Spleen (tissue), 11 donors: ENCODE measurements around the gene RPL35. TPM values are rescaled to one million over a fixed set of nuclear protein-coding genes. Genes with fewer than 3 reads are reported as not detected.

Experiments used
- DNase-seq: peaks from one replicate; pipeline ENCODE4 v3.0.0-alpha.2; 2020
- H3K27ac ChIP-seq, 8 donors: fragments of 200-600 bp; sonication (generic) in 7 of 8; 1 replicate in 4 of 8; 2 replicates in 4 of 8; pipeline versions ENCODE4 v1.5.0 to v1.8.0; 2016 to 2021; ENCODE audit warnings: inconsistent platforms in 4 of 8, mild to moderate bottlenecking in 4 of 8, moderate library complexity in 1 of 8
- H3K27me3 ChIP-seq, 7 donors: fragments of 200-600 bp; sonication (generic) in 6 of 7; replicated peaks in 1 of 7; 1 replicate in 4 of 7; 2 replicates in 3 of 7; pipeline versions ENCODE4 v1.5.0 to v1.8.0; 2016 to 2021; ENCODE audit warnings: inconsistent platforms in 3 of 7, mild to moderate bottlenecking in 1 of 7
- H3K36me3 ChIP-seq, 6 donors: fragments of 200-600 bp; sonication (generic) in 5 of 6; 1 replicate in 4 of 6; 2 replicates in 2 of 6; pipeline versions ENCODE4 v1.5.0 to v1.8.0; 2016 to 2021; ENCODE audit warnings: inconsistent platforms in 2 of 6
- H3K4me1 ChIP-seq, 6 donors: fragments of 200-600 bp; sonication (generic) in 5 of 6; 1 replicate in 3 of 6; 2 replicates in 3 of 6; pipeline versions ENCODE4 v1.5.0 to v1.8.0; 2016 to 2021; ENCODE audit warnings: inconsistent platforms in 3 of 6
- H3K4me3 ChIP-seq, 8 donors: fragments of 200-600 bp; sonication (generic) in 7 of 8; 1 replicate in 4 of 8; 2 replicates in 4 of 8; pipeline versions ENCODE4 v1.5.0 to v1.8.0; 2016 to 2021; ENCODE audit warnings: inconsistent platforms in 4 of 8, mild to moderate bottlenecking in 4 of 8, moderate library complexity in 2 of 8
- H3K9me3 ChIP-seq, 8 donors: fragments of 200-600 bp; sonication (generic) in 7 of 8; 1 replicate in 4 of 8; 2 replicates in 4 of 8; pipeline versions ENCODE4 v1.5.0 to v1.8.0; 2016 to 2021; ENCODE audit warnings: inconsistent platforms in 4 of 8
- CTCF ChIP-seq, 11 experiments: fragments of 200-600 bp in 7 of 11; fragments of 450-650 bp in 4 of 11; sonication (generic) in 4 of 11; IDR thresholded peaks in 8 of 11; conservative IDR thresholded peaks in 3 of 11; 1 replicate in 7 of 11; 2 replicates in 4 of 11; pipeline versions ENCODE4 v1.4.0 to v1.8.0; 2016 to 2021; ENCODE audit warnings: antibody characterized with exemption in 11 of 11, inconsistent platforms in 4 of 11, mild to moderate bottlenecking in 1 of 11
- POLR2A ChIP-seq, 3 donors: fragments of 450-650 bp; IDR thresholded peaks; one replicate each; pipeline ENCODE4 v1.5.1; 2017; ENCODE audit warnings: antibody characterized with exemption in 3 of 3, mild to moderate bottlenecking in 1 of 3
- POLR2AphosphoS5 ChIP-seq, 3 donors: sonication (generic); formaldehyde crosslinking; IDR thresholded peaks; one replicate each; pipeline ENCODE4 v1.5.1; 2017; ENCODE audit warnings: antibody characterized with exemption in 3 of 3
- WGBS, 5 donors: extraction: QIAGEN DNeasy Blood & Tissue Kit in 3 of 5; methylation state at CpG; one replicate each; pipeline versions ENCODE4 v1.1.5 to v1.1.7; 2013 to 2018; 5-methylcytosine and 5-hydroxymethylcytosine counted together
- intact Hi-C: fragments of 100-400 bp; cut with DNase I; formaldehyde crosslinking; loops from one replicate; pipeline ENCODE4 v1.15.0; 2023; ENCODE audit warnings: low total_unique reads
- polyA plus RNA-seq, 3 donors: library from polyadenylated mRNA; stranded (reverse); fragments of 200-250 nt; gene quantifications; one replicate each; pipeline ENCODE4 v1.2.1, GENCODE V29; 2013
- total RNA-seq, 7 donors: library from RNA; depleted of rRNA in 3 of 7; stranded (reverse); fragments of >200 nt in 3 of 7; fragmentation: NEBNext Ultra II Directional in 4 of 7; extraction: Animal tissue kit (Norgen Biotek cat#: 25700) in 4 of 7; gene quantifications; one replicate each; pipeline versions ENCODE4 v1.1.0 to v1.2.1, GENCODE V29; 2016 to 2021
- donor health status: healthy with polysubstance abuse.
- donor health status: DM: no; HTN: no; CAD: no; lungs with moderate emphysema.
- donor health status: DM: no; HTN: no; CAD: no.
- donor health status: Bipolar disorder and iron deficiency.
- donor health status: healthy.
- donor health status: DM: no; HTN: no; CAD: no.
- donor health status: DM: yes; HTN: yes; CAD: no.

RPL35 gene
- total and polyA plus RNA-seq, 10 donors: 873 to 8,208 (median 1,050) TPM

GRCh38 chr9:124868511-124869465 lies 7.0 kb upstream of the RPL35 start:
- peaks cover 0 to 27% (median 6%) of the 10 kb centered on the region in 6 donors for H3K36me3 ChIP-seq
- intact Hi-C loops: no loop called here
- WGBS, 5 donors: 0% methylated on average over 19 to 101 of the region's 101 CpGs
- peaks cover 42 to 65% (median 52%) of the 10 kb centered on the region in 6 donors for H3K4me1 ChIP-seq
- TF ChIP-seq POLR2AphosphoS5 (IDR thresholded peaks at IDR 0.05) (peak; percentile 95 to 97 (median 96)), CTCF (IDR thresholded peaks at IDR 0.05 in 8 of 11, conservative IDR thresholded peaks at IDR 0.05 in 3 of 11) (peak in 3 of 11 experiments; percentile 10 to 23 (median 12)), POLR2A (IDR thresholded peaks at IDR 0.05) (peak in 2 of 3 donors; percentile 68 to 93)
- H3K9me3 ChIP-seq: no peaks in the 10 kb centered on the region
- peak overlapping the region; percentile 84 to 98 (median 96) for H3K27ac ChIP-seq
- no peaks in the 10 kb centered on the region for H3K27me3 ChIP-seq
- peak overlapping the region; percentile 78 to 99 (median 94) for H3K4me3 ChIP-seq
- peak; percentile 96 for DNase-seq

- H3K4me3 ChIP-seq: no peak overlapping the region
Observed at GRCh38 chr9:124863371-124863871, 1.7 kb upstream of the RPL35 start.

GRCh38 chr9:124860582-124861341 lies 995 bp downstream of the RPL35 start:
- WGBS, 5 donors: 9 to 17% (median 12%) methylated on average over 12 of the region's 12 CpGs
- no peaks in the 10 kb centered on the region for H3K27me3 ChIP-seq
- intact Hi-C loops: no loop called here
- peaks cover 30 to 61% (median 50%) of the 10 kb centered on the region in 6 donors for H3K4me1 ChIP-seq
- H3K4me3 ChIP-seq: peak overlapping the region; percentile 33 to 98 (median 77)
- H3K27ac ChIP-seq: peak overlapping the region in 7 of 8 donors; percentile 90 to 96 (median 94)
- DNase-seq: no peak
- peaks cover 3 to 52% (median 48%) of the 10 kb centered on the region in 6 donors for H3K36me3 ChIP-seq
- no peak for TF ChIP-seq POLR2A (IDR thresholded peaks at IDR 0.05)
- no peak for TF ChIP-seq CTCF (IDR thresholded peaks at IDR 0.05 in 8 of 11, conservative IDR thresholded peaks at IDR 0.05 in 3 of 11)
- TF ChIP-seq POLR2AphosphoS5 (IDR thresholded peaks at IDR 0.05): no peak
- no peaks in the 10 kb centered on the region for H3K9me3 ChIP-seq

More at GRCh38 chr9:124863371-124863871, 1.7 kb upstream of the RPL35 start:
- H3K27me3 ChIP-seq: no peaks in the 10 kb centered on the region
- peaks cover 36 to 67% (median 58%) of the 10 kb centered on the region in 6 donors for H3K4me1 ChIP-seq
- TF ChIP-seq POLR2AphosphoS5 (IDR thresholded peaks at IDR 0.05): peak in 1 of 3 donors; percentile 12
- no peak for TF ChIP-seq POLR2A (IDR thresholded peaks at IDR 0.05)
- TF ChIP-seq CTCF (IDR thresholded peaks at IDR 0.05 in 8 of 11, conservative IDR thresholded peaks at IDR 0.05 in 3 of 11): no peak
- no peak for DNase-seq
- intact Hi-C loops: no loop called here
- WGBS, 5 donors: 50 to 74% (median 60%) methylated on average over 7 of the region's 7 CpGs
- peaks cover under 1 to 27% (median 24%) of the 10 kb centered on the region in 6 donors for H3K36me3 ChIP-seq
- H3K27ac ChIP-seq: peak overlapping the region; percentile 22 to 96 (median 94)
- no peaks in the 10 kb centered on the region for H3K9me3 ChIP-seq
